Neural cell (in vitro differentiated cells): ENCODE data around the gene RFX8.

ENCODE experiments used
- EZH2 ChIP-seq: fragments of 200-600, 300-800 bp; shearing (Covaris generic), sonication (generic); IDR thresholded peaks from 2 replicates; pipeline ENCODE4 v1.6.1; 2014; ENCODE audit warnings: antibody characterized with exemption, low read length, borderline replicate concordance, mild to moderate bottlenecking; ENCODE audit not compliant: insufficient read depth, poor library complexity, severe bottlenecking
- TAF1 ChIP-seq: IDR thresholded peaks from 2 replicates; pipeline ENCODE4 v1.6.1; 2012; ENCODE audit warnings: low read depth
- TF ChIP-seq, protein P1 (sequence below): fragments of 450-650 bp; IDR thresholded peaks from 2 replicates; pipeline ENCODE4 v1.5.1; 2014; ENCODE audit warnings: antibody characterized with exemption, mild to moderate bottlenecking, moderate library complexity; ENCODE audit not compliant: poor library complexity, severe bottlenecking

DNA sequence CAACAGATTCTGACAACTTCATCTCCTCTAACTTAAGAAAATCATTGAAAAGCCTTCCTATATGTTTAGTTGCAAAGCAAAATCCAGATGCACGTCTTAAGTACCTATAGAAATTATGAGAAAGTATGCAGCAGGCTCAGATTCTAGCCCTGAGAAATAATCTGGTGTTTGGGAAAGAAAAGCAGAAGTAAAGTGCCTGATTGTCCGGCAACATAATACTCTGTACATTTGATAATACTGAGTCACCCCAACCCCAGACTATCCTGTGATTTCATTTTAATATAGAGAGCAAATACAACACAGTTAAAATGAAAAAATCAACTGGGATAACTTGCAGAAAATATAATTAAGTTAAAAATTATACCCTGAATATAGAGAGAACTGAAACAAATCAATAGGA is 13.5 kb downstream of the RFX8 start:
- TF ChIP-seq TAF1 (no peak), EZH2 (no peak)
- TF ChIP-seq, protein P1, sequence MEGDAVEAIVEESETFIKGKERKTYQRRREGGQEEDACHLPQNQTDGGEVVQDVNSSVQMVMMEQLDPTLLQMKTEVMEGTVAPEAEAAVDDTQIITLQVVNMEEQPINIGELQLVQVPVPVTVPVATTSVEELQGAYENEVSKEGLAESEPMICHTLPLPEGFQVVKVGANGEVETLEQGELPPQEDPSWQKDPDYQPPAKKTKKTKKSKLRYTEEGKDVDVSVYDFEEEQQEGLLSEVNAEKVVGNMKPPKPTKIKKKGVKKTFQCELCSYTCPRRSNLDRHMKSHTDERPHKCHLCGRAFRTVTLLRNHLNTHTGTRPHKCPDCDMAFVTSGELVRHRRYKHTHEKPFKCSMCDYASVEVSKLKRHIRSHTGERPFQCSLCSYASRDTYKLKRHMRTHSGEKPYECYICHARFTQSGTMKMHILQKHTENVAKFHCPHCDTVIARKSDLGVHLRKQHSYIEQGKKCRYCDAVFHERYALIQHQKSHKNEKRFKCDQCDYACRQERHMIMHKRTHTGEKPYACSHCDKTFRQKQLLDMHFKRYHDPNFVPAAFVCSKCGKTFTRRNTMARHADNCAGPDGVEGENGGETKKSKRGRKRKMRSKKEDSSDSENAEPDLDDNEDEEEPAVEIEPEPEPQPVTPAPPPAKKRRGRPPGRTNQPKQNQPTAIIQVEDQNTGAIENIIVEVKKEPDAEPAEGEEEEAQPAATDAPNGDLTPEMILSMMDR, result no peak
